ENCODE measurements around the gene RASGRP2. TPM values are rescaled to one million over a fixed set of nuclear protein-coding genes. Genes with fewer than 3 reads are reported as not detected.

RASGRP2 gene
- total and polyA plus RNA-seq, 2 experiments from 2014 or later: 30.1 to 50.4 TPM

DNA sequence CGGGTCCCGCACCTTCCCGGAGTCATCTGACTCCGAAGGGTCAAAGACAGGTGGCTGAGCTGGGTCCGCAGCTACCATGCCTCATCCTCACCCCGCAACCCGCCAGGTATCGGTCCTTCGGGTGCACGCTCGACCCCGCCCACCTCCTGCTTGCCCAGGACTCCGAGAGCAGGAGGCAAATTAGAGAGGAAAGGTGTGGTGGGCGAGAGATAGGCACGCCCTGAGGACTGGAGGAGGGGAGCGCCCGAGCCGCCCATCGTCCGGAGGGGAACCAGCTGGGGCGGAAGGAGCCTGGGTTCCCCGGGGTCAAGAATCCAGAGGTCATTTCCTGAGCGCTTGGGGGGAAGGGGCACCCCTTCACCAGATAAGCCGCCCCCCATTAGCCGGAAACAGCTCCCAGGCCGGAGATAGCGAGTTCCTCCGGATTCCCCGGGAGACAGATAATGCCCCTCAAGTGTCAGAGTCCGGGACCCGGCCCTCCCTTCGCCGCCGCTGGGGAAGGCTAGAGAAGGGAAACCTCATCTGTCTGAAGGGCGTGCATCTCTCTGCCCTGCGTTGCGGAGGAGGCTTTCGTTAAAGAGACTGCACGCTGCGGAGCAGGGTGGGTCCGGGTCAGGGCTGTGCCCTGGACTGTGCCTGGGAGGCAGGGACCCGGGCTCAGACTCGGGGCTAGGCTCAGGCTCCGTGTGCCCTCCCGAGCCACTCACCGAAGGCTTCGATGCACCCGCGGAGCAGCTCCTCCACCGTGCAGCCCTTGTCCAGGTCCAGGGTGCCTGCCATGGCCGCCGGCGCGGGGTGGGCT, 1.7 kb downstream of the RASGRP2 start:
- H3K4me2 ChIP-seq: peak overlapping the region; percentile 92
- peaks cover 34% of the 10 kb centered on the region for H3K27me3 ChIP-seq (ENCODE audit: insufficient read depth)
- no peaks in the 10 kb centered on the region; the same call in 2 of the 3 replicates for H3K9me3 Mint-ChIP-seq
- peak overlapping the region; percentile 74 for H3K4me3 Mint-ChIP-seq
- no peak for TF ChIP-seq EZH2 (IDR thresholded peaks at IDR 0.05; ENCODE audit: low read depth, unreplicated experiment)
- no peak for TF ChIP-seq EZH2phosphoT487 (IDR thresholded peaks at IDR 0.05; ENCODE audit: unreplicated experiment)
- TF ChIP-seq, protein P1, sequence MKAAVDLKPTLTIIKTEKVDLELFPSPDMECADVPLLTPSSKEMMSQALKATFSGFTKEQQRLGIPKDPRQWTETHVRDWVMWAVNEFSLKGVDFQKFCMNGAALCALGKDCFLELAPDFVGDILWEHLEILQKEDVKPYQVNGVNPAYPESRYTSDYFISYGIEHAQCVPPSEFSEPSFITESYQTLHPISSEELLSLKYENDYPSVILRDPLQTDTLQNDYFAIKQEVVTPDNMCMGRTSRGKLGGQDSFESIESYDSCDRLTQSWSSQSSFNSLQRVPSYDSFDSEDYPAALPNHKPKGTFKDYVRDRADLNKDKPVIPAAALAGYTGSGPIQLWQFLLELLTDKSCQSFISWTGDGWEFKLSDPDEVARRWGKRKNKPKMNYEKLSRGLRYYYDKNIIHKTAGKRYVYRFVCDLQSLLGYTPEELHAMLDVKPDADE (IDR thresholded peaks at IDR 0.05): 0 out of 2 replicates have a peak, but pooled peaks have one; percentile 41
- no peak for TF ChIP-seq CREB1 (CRISPR knock-in tag; IDR thresholded peaks at IDR 0.05; ENCODE audit: low read depth)
- DNase-seq (ENCODE audit: low spot score) (peak; percentile 72), ATAC-seq (peak; percentile 2)
- H2AFZ ChIP-seq: peak overlapping the region; percentile 43
- H3K4me1 ChIP-seq (ENCODE audit: insufficient read depth): peaks cover 41% of the 10 kb centered on the region
- no peak overlapping the region for H3K27ac ChIP-seq (ENCODE audit: low read depth)
- peaks cover 39% of the 10 kb centered on the region for H3K27me3 Mint-ChIP-seq (ENCODE audit: insufficient read depth, low read depth, poor library complexity)
- peaks cover 29% of the 10 kb centered on the region for H3K36me3 Mint-ChIP-seq (ENCODE audit: low read depth)
- H3F3A ChIP-seq (replicated peaks; ENCODE audit: low read depth): peaks cover 18% of the 10 kb centered on the region
- H3K36me3 ChIP-seq (ENCODE audit: insufficient read depth): no peaks in the 10 kb centered on the region
- peaks cover 37% of the 10 kb centered on the region for H3K4me1 Mint-ChIP-seq
- H3K79me2 ChIP-seq (replicated peaks; ENCODE audit: insufficient read depth): no peaks in the 10 kb centered on the region
- no peaks in the 10 kb centered on the region for H3K9me2 ChIP-seq (ENCODE audit: insufficient read depth)
- H3K27ac Mint-ChIP-seq: no peak overlapping the region
- no peaks in the 10 kb centered on the region for H4K20me1 ChIP-seq (replicated peaks; ENCODE audit: insufficient read depth)
- peak overlapping the region; percentile 84 for H3K4me3 ChIP-seq

DNA sequence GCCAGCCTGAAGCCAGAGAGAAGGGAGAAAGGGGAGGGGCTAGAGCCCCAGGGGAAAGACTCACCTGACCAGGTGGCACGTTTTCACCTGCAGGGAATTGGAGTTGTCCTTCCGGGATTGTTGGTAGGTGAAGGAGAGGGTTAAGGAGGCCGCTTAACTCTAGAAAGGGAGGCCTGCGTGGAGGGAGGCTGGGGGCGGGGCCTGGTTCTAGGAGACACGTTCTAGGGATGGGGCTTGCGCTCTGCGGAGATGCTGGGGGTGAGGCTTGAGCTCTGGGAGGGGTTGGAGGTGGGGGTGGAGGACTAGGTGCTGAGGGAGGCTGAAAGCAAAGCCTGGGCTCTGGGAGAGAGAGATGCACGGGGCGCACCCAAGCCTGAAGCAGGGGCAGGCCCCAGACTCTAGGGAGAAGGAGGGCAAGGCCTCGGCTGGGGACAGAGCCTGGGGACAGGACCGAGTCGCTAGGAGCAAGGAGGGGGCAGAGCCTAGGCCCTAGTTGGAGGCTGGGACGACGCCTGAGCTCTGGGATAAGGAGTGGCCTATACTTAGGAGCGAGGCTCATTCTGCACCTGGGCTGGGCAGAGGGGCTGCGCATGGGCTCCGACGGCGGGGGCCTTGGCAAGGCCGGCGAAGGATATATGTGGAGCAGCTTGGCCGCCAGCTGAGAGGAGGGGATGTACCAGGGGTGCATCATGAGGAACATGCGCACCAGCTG, 2.4 kb downstream of the RASGRP2 start:
- H3K36me3 Mint-ChIP-seq (ENCODE audit: low read depth): peaks cover 36% of the 10 kb centered on the region
- H3K9me3 Mint-ChIP-seq: no peaks in the 10 kb centered on the region; the same call in 2 of the 3 replicates
- H3K27ac Mint-ChIP-seq: no peak overlapping the region
- H3K4me3 Mint-ChIP-seq: peak overlapping the region; percentile 74
- peaks cover 14% of the 10 kb centered on the region for H3F3A ChIP-seq (replicated peaks; ENCODE audit: low read depth)
- H3K4me1 ChIP-seq (ENCODE audit: insufficient read depth): peaks cover 41% of the 10 kb centered on the region
- peaks cover 37% of the 10 kb centered on the region for H3K4me1 Mint-ChIP-seq
- H3K36me3 ChIP-seq (ENCODE audit: insufficient read depth): no peaks in the 10 kb centered on the region
- DNase-seq (ENCODE audit: low spot score): peak; percentile 64
- no peaks in the 10 kb centered on the region for H4K20me1 ChIP-seq (replicated peaks; ENCODE audit: insufficient read depth)
- H3K4me2 ChIP-seq: peak overlapping the region; percentile 92
- H3K4me3 ChIP-seq: peak overlapping the region; percentile 84
- peaks cover 42% of the 10 kb centered on the region for H3K27me3 Mint-ChIP-seq (ENCODE audit: insufficient read depth, low read depth, poor library complexity)
- H3K9me2 ChIP-seq (ENCODE audit: insufficient read depth): no peaks in the 10 kb centered on the region
- H3K27ac ChIP-seq (ENCODE audit: low read depth): no peak overlapping the region
- H3K79me2 ChIP-seq (replicated peaks; ENCODE audit: insufficient read depth): no peaks in the 10 kb centered on the region
- H2AFZ ChIP-seq: peak overlapping the region; percentile 43; the same call in 1 of the 2 replicates
- H3K27me3 ChIP-seq (ENCODE audit: insufficient read depth): peaks cover 34% of the 10 kb centered on the region
- ATAC-seq: peak; percentile 0; the same call in 2 of the 3 replicates
- TF ChIP-seq, protein P2, sequence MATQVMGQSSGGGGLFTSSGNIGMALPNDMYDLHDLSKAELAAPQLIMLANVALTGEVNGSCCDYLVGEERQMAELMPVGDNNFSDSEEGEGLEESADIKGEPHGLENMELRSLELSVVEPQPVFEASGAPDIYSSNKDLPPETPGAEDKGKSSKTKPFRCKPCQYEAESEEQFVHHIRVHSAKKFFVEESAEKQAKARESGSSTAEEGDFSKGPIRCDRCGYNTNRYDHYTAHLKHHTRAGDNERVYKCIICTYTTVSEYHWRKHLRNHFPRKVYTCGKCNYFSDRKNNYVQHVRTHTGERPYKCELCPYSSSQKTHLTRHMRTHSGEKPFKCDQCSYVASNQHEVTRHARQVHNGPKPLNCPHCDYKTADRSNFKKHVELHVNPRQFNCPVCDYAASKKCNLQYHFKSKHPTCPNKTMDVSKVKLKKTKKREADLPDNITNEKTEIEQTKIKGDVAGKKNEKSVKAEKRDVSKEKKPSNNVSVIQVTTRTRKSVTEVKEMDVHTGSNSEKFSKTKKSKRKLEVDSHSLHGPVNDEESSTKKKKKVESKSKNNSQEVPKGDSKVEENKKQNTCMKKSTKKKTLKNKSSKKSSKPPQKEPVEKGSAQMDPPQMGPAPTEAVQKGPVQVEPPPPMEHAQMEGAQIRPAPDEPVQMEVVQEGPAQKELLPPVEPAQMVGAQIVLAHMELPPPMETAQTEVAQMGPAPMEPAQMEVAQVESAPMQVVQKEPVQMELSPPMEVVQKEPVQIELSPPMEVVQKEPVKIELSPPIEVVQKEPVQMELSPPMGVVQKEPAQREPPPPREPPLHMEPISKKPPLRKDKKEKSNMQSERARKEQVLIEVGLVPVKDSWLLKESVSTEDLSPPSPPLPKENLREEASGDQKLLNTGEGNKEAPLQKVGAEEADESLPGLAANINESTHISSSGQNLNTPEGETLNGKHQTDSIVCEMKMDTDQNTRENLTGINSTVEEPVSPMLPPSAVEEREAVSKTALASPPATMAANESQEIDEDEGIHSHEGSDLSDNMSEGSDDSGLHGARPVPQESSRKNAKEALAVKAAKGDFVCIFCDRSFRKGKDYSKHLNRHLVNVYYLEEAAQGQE (IDR thresholded peaks at IDR 0.05; ENCODE audit: unreplicated experiment): no peak
- TF ChIP-seq, protein P1 (IDR thresholded peaks at IDR 0.05): no peak
- TF ChIP-seq CREB1 (CRISPR knock-in tag; IDR thresholded peaks at IDR 0.05; ENCODE audit: low read depth) (0 out of 2 replicates have a peak, but pooled peaks have one; percentile 21), ZNF331 (CRISPR knock-in tag; IDR thresholded peaks at IDR 0.05; ENCODE audit: low read depth) (no peak), ZNF114 (CRISPR knock-in tag; IDR thresholded peaks at IDR 0.05) (no peak)

All from GM23338 (cell line).